Measurements from ENCODE around the gene GSS. TPM values are rescaled to one million over a fixed set of nuclear protein-coding genes. Genes with fewer than 3 reads are reported as not detected.

The GSS gene
- total and polyA plus RNA-seq, 2 donors (not counting 1 experiment from before 2014, with no cell fraction given) = 55.3 to 71.3 TPM

GRCh38 chr20:35001596-35002362, 46.2 kb upstream of the GSS start:
- no peak overlapping the region for H2AFZ ChIP-seq (ENCODE audit: low read length)
- DNase-seq (ENCODE audit: low read depth in 2 of 2) = no peak

GRCh38 chr20:35000922-35001595, 45.5 kb upstream of the GSS start:
- no peaks in the 10 kb centered on the region for H3K27me3 ChIP-seq (ENCODE audit: control insufficient read depth, insufficient read depth, low read length)
- H3K79me2 ChIP-seq (ENCODE audit: control insufficient read depth, insufficient read depth, low read length) = no peaks in the 10 kb centered on the region
- no peak overlapping the region for H3K27ac ChIP-seq (ENCODE audit: insufficient read depth, low read length)
- H3K4me2 ChIP-seq (ENCODE audit: extremely low read depth, insufficient read depth, low read length) = no peak overlapping the region
- peaks cover 42% of the 10 kb centered on the region for H3K36me3 ChIP-seq (ENCODE audit: control insufficient read depth, insufficient read depth, low read length)
- no peak overlapping the region for H3K4me3 ChIP-seq (replicated peaks in 1 of 4; ENCODE audit: control extremely low read depth in 1 of 4, insufficient read depth in 1 of 4, low read depth in 3 of 4, low read length in 4 of 4)
- no peak overlapping the region for H2AFZ ChIP-seq (ENCODE audit: low read length)
- H3K9me3 ChIP-seq (ENCODE audit: control insufficient read depth, insufficient read depth, low read depth, low read length) = no peaks in the 10 kb centered on the region
- no peaks in the 10 kb centered on the region for H4K20me1 ChIP-seq (ENCODE audit: control insufficient read depth, extremely low read depth, insufficient read depth, low read length)
- TF ChIP-seq CTCF (conservative IDR thresholded peaks at IDR 0.05 in 1 of 2, IDR thresholded peaks at IDR 0.05 in 1 of 2; ENCODE audit: low read depth in 1 of 2, low read length in 2 of 2) = no peak
- TF ChIP-seq EZH2 (IDR thresholded peaks at IDR 0.05; ENCODE audit: low read length, missing control alignments) = no peak
- peaks cover 2% of the 10 kb centered on the region for H3K4me1 ChIP-seq (ENCODE audit: control insufficient read depth, extremely low read depth, insufficient read depth, low read length)
- H3K9ac ChIP-seq (ENCODE audit: insufficient read depth, low read length) = no peak overlapping the region
- DNase-seq (ENCODE audit: low read depth in 2 of 2) = no peak

More at GRCh38 chr20:35001596-35002362, 46.2 kb upstream of the GSS start:
- no peak overlapping the region for H3K4me3 ChIP-seq (replicated peaks in 1 of 4; ENCODE audit: control extremely low read depth in 1 of 4, insufficient read depth in 1 of 4, low read depth in 3 of 4, low read length in 4 of 4)
- H4K20me1 ChIP-seq (ENCODE audit: control insufficient read depth, extremely low read depth, insufficient read depth, low read length) = no peaks in the 10 kb centered on the region
- no peak overlapping the region for H3K9ac ChIP-seq (ENCODE audit: insufficient read depth, low read length)
- H3K79me2 ChIP-seq (ENCODE audit: control insufficient read depth, insufficient read depth, low read length) = no peaks in the 10 kb centered on the region
- no peak overlapping the region for H3K27ac ChIP-seq (ENCODE audit: insufficient read depth, low read length)
- no peaks in the 10 kb centered on the region for H3K9me3 ChIP-seq (ENCODE audit: control insufficient read depth, insufficient read depth, low read depth, low read length)
- peak in 1 of 2 donors; percentile 44 for TF ChIP-seq CTCF (conservative IDR thresholded peaks at IDR 0.05 in 1 of 2, IDR thresholded peaks at IDR 0.05 in 1 of 2; ENCODE audit: low read depth in 1 of 2, low read length in 2 of 2)
- TF ChIP-seq EZH2 (IDR thresholded peaks at IDR 0.05; ENCODE audit: low read length, missing control alignments) = no peak
- no peaks in the 10 kb centered on the region for H3K27me3 ChIP-seq (ENCODE audit: control insufficient read depth, insufficient read depth, low read length)
- H3K4me1 ChIP-seq (ENCODE audit: control insufficient read depth, extremely low read depth, insufficient read depth, low read length) = peaks cover 2% of the 10 kb centered on the region
- peaks cover 45% of the 10 kb centered on the region for H3K36me3 ChIP-seq (ENCODE audit: control insufficient read depth, insufficient read depth, low read length)
- H3K4me2 ChIP-seq (ENCODE audit: extremely low read depth, insufficient read depth, low read length) = no peak overlapping the region

GRCh38 chr20:35000311-35000921, 44.8 kb upstream of the GSS start:
- Histone ChIP-seq H3K27me3 (ENCODE audit: control insufficient read depth, insufficient read depth, low read length) (no peaks in the 10 kb centered on the region), H3K9me3 (ENCODE audit: control insufficient read depth, insufficient read depth, low read depth, low read length) (no peaks in the 10 kb centered on the region), H4K20me1 (ENCODE audit: control insufficient read depth, extremely low read depth, insufficient read depth, low read length) (no peaks in the 10 kb centered on the region), H3K27ac (ENCODE audit: insufficient read depth, low read length) (no peak overlapping the region), H2AFZ (ENCODE audit: low read length) (no peak overlapping the region), H3K4me1 (ENCODE audit: control insufficient read depth, extremely low read depth, insufficient read depth, low read length) (peaks cover 2% of the 10 kb centered on the region), H3K9ac (ENCODE audit: insufficient read depth, low read length) (no peak overlapping the region), H3K4me2 (ENCODE audit: extremely low read depth, insufficient read depth, low read length) (no peak overlapping the region), H3K36me3 (ENCODE audit: control insufficient read depth, insufficient read depth, low read length) (peaks cover 44% of the 10 kb centered on the region), H3K79me2 (ENCODE audit: control insufficient read depth, insufficient read depth, low read length) (no peaks in the 10 kb centered on the region), H3K4me3 (replicated peaks in 1 of 4; ENCODE audit: control extremely low read depth in 1 of 4, insufficient read depth in 1 of 4, low read depth in 3 of 4, low read length in 4 of 4) (no peak overlapping the region)
- DNase-seq (ENCODE audit: low read depth in 2 of 2) = no peak
- no peak for TF ChIP-seq EZH2 (IDR thresholded peaks at IDR 0.05; ENCODE audit: low read length, missing control alignments)
- no peak for TF ChIP-seq CTCF (conservative IDR thresholded peaks at IDR 0.05 in 1 of 2, IDR thresholded peaks at IDR 0.05 in 1 of 2; ENCODE audit: low read depth in 1 of 2, low read length in 2 of 2)
